ENCODE data around the gene IGBP1.
"Not testable (repeated sequence)": the region's sequence is repeated elsewhere in the genome, so short reads cannot be mapped to it uniquely, and the experiment has no call there.

The IGBP1 gene

DNA sequence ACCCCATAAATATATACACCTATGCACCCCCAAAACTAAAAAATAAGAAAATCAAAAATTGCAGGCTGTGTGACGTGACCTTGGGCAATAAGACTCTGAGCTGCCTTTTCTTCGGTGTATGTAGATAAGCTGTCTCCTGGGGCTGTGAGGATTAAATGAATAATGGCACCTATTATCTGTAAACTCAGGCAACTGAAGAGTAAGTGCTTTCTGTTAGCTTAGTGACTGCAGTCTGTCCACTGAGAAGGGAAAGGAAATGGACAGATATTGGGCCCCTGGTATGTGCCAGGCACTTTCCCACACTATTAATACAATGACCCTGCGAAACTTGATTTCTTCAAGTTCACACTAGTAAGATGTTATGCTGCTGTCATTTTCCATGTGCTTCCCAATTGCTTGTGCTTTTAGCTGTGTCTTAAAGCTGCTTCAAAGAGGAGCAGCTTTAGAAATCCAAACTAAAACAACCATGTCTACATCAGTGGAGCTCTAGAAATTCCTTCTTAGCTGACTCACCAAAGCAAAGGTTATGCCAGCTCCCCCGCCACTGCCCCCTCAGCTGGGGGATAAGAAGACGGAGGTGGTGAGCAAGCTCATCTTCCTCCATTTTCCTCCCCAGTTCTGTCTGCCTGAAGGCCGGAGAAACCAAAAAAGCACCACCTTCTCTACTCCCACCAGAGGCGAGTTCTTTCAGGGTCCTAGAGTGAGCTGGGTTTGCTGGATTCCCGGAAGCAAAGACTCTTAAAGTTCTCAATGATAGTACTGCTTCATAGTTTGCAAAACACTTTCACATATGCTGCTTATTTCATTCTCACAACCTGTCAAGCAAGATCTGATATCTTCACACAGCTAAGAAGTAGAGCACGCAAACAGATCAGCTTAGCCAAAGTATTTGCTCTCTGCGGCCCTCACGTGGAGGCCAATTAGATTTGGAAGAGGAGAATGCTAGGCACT lies 35.3 kb downstream of the IGBP1 start:
- DNase-seq (no peak), ATAC-seq (no peak)

DNA sequence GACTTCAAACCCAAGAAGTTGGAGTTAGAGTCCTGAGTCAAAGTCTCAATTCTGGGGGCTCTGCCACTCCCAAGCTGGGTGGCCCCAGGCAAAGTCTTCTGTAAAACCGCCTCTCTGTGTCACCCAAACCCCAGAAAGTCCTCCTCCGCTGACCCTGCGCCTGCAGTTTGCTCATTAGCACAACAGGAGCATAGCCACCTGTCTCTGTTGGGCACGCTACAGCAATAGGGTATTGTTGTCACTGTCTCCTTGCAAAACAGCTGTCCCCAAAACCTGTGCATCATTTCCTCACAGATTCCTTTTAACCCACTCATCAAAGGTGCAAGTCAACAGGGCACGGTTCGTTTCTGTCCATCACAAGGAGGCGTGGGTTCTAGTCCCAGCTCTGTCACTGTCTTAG lies 36.0 kb downstream of the IGBP1 start:
- DNase-seq, result no peak
- no peak for ATAC-seq

DNA sequence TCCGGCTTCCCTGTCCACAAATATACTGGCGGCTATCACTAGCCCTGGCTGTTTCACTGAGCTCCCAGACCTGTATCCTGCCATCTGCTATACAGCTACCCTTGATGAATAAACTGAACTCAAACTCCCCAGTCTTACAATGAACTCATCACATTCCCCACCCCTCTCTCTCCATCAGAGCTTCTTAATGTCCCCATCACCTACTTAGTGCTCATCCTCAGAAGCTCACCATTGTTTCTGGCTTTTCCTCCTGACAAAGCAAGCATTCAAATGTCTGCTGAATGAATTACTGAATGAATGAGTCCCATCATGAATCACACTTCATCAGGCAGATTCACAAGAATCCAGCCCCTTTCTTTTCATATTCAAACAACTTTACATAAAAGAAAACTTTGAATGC lies 38.4 kb downstream of the IGBP1 start:
- no peak for ATAC-seq
- no peak for DNase-seq

DNA sequence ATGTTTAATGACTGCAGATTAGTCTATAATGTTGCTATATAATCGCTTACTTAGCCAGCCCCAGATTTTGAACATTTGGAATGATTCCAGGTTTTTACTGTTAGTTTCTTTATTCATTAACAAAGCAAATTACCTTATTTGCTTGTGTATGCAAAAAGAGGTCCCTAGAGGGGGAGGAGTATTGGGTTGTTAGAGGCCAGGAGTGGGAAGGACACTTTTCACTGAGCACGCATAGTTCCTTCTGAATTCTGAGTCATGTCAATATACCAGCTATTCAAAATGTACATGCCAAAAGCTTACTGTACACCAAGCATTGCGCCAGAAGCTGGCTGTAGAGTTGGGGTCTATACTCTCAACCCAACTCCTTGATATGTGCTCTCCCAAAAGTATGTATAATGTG lies 39.0 kb downstream of the IGBP1 start:
- DNase-seq, result no peak
- no peak for ATAC-seq

DNA sequence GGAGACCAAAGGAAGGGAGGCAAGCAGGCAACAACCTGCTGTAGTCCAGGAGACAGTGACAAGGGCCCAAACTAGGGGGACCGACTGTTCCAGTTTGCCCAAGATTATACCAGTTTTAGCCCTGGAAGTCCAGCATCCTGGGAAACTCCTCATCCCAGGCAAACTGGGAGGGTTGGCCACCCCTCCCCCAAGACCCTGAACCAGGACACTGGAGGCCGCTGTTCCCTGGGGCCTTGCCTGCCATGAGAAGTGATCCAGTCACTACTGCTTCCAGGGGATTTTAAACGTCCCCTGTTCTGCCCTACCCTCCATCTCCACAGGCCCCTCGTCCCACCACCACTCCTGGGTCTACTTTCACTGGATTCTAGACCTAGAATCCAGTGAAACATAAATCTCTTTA lies 39.7 kb downstream of the IGBP1 start:
- ATAC-seq (no peak), DNase-seq (no peak)

DNA sequence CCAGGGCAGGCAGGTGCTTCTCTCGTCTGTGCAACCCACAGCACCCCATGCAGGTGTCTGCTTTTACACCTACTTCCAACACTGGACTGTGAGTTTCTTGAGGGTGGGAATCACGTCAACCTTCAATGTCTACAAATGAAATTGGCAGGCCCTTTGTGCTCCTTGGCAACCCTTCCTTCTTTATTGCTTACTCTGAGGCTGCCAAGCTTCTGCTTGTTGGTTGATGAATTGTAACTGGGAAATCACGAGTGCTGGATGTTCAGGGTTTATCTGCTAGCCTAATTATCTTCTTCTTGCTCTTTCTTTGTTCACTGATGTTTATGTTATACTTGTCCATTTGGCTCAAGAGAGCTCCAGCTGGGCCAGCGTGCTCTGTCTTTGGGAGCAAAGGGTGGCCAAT lies 41.5 kb downstream of the IGBP1 start:
- DNase-seq (no peak), ATAC-seq (no peak)

DNA sequence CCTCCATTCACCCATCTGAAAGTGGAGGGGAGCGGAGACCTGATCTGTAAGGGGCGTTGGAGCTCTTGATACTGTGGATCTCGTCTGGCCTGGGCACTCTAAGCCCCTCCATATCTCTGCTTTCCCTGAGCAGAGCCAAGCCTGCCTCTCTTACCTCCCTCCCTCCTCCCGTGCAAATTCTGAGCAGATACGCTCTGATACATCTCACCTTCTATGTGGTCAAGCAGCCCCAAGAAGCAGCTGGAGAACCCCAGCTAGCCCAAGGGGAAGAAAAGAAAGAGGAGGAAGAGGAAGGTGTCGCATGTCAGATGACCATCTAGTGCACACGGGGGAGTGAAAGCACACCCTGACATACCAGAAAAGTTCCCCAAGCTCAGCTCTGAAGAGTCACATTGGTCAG lies 42.1 kb downstream of the IGBP1 start:
- ATAC-seq (no peak), DNase-seq (no peak)

DNA sequence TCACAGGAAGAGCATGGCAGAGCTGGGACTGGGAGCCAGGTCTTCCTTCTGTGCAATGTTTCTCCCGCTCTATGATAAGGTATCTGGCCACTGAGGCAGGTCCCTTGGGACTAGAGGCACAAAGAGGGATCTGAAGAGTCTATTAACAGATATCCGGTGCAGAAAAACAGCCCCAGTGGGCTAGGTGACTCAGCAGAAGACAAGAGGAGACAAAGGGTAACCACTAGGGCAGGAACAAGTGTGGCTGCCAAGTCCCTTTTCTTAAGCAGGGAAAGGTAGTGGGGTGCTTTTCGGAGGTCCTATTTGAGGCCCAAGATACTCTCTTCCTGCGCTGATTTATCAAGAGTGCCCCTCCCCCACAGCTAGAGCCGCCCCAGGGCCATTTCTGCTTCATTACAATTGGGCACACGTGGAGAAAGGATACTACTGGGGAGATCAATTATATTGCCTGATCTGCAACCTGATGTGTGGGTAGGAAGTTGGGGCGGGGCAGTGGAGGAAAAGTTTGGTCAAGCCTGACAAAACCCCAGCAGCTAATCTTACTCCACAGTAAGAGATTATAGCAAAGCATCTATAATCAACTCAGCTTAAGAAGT lies 43.8 kb downstream of the IGBP1 start, which contains the start of gene DGAT2L6:
Gene DGAT2L6 (plus strand): TSS at position 546 of the 596 bp plus-strand sequence. CDS start 100 bp downstream, outside the sequence.
- ATAC-seq (no peak), DNase-seq (no peak)

DNA sequence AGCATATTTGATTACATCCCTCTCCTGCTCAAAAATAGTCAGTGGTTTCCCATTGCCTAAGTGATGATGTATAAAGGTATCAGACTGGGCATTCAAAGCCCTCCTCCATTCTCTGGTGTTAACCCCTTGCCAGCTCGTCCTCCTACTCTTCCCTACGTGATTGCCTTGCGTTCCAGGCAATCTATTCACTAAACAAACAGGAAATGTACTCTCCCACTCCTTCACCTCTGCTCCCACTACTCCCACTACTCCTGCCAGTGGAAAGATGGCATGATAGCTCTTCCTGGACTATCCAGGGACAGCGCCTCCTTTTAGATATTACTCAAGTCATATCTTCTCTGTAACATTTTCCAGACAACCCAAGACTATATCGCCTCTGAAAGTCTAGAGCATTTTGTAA lies 49.8 kb downstream of the IGBP1 start:
- DNase-seq (no peak), ATAC-seq (no peak)

DNA sequence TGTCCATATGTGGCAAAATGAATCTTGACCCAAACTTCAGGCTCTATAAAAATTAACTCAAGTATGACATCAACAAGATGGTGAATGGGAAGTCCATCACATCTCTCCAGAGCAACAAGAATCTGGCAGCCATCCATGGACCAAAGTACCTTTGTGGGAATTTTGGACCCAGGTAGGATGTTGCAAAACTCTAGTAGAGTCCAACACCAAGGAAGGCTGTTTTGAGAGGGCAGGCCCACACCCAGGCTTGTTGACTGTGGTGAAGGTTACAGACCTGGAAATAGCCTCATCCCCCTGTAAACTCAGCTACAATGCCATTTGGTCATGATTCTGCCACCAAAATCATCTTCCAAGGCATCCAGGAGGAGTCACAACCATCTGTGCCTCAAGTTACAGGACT lies 57.0 kb downstream of the IGBP1 start:
- no peak for ATAC-seq
- DNase-seq, result no peak

DNA sequence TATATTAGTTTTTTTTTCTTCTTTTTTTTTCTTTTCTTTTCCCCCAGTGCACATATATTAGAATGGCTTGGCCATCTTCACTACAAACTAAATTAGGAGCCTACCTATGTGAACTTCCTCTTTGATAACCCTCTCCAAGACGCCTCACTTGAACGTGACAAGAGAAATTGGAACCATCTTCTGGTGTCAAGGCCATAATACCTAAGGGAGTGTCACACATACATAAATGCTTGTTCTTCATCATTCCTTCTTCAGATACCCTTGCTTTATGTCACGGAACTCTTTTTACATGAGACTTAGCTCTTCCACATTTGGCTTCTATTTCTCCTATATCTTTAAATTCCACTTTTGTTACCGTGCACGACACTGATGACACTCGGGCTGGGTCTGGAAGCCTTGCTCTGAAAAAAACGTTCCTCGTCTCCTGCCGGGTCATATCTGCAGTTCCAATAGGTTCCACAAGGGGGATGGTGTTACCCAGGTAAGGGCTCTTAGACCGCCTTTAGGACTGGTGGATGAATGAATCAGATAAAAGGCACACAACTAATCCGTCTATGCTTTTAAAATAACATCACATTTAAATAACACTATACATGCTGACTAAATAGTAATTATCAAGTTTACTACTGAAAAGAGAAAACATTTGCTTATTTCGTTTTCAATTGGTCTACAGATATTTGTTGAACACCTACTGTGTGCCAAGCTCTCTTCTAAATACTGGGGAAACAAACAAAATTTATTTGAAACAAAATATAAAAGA lies 63.9 kb downstream of the IGBP1 start:
- DNase-seq (peak; percentile 74), ATAC-seq (peak; percentile 78)

DNA sequence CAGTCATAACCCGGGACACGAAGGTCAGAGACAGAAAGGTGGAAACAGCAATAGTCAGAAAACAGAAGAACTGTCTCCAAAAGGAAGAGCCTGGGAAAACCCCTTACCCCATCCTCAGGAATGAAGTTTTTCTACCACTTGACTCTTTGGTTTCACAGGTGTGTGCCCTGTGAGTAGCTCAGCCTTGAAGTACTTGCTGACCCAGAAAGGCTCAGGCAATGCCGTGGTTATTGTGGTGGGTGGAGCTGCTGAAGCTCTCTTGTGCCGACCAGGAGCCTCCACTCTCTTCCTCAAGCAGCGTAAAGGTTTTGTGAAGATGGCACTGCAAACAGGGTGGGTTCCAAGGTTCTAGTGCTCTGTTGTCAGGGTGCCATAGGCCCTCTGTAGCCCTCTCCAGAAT lies 68.5 kb downstream of the IGBP1 start:
- no peak for ATAC-seq
- no peak for DNase-seq

DNA sequence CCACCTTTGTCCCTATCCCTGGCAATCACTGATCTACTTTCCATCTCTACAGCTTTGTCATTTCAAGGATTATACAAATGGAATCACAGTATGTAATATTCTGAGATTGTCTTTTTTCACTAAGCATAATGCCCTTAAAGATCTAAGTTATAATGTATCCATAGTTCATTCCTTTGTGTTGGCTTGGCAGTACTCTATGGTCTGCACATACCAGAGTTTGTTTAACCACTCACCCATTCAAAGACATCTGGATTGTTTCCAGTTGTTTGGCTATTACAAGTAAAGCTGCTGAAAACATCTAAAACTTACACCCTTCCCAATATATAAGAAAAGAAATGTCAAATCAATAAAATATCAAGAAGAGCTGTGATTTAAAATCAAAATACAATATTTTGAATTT lies 75.2 kb downstream of the IGBP1 start:
- DNase-seq (no peak), ATAC-seq (no peak)

DNA sequence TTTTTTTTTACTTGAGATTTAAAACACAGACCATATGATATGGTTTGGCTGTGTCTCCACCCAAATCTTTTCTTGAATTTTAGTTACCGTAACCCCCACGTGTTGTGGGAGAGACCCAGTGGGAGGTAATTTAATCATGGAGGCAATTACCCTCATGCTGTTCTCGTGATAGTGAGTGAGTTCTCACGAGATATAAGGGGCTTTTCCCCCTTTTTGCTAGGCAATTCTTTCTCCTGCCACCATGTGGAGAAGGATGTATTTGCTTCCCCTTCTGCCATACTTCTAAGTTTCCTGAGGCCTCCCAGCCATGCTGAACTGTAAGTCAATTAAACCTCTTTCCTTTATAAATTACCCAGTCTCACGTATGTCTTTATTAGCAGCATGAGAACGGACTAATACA lies 76.3 kb downstream of the IGBP1 start:
- not testable (repeated sequence) for DNase-seq, ATAC-seq

Data from stimulated activated naive CD8-positive, alpha-beta T cell treated with anti-CD3 and anti-CD28 coated beads, Interleukin-15, Interleukin-2, amounts not matched to agents 100 U/mL and 50 U/mL, for 24 hours (primary cell).